GM12875 (cell line): ENCODE results near the gene THBS2.

Experiments
- H3K4me3 ChIP-seq: one replicate; pipeline ENCODE4 v1.5.1; 2011; ENCODE audit warnings: low read depth, low read length, control low read depth
- TF ChIP-seq, protein P1 (sequence below): IDR thresholded peaks from 2 replicates; pipeline ENCODE4 v1.5.1; 2011; ENCODE audit warnings: low read depth, mild to moderate bottlenecking, control low read depth, inconsistent platforms, low read length, moderate library complexity, borderline replicate concordance; ENCODE audit not compliant: insufficient read depth

THBS2 gene

DNA sequence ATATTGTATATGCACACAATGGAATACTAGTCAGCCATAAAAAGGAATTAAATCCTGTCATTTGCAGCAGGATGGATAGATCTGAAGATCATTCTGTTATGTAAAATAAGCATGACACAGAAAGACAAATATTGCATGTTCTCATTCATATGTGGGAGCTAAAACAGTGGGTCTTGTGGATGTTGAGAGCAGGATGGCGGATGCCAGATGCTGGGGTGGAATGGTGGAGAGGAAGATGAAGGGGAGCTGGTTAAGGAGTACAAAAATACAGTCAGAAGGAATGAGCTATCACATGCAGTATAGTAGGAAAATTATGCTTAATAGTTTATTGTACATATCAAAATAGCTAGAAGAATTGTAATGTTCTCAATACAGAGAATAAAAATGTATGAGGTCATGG is 41.8 kb downstream of the THBS2 start:
- TF ChIP-seq, protein P1, sequence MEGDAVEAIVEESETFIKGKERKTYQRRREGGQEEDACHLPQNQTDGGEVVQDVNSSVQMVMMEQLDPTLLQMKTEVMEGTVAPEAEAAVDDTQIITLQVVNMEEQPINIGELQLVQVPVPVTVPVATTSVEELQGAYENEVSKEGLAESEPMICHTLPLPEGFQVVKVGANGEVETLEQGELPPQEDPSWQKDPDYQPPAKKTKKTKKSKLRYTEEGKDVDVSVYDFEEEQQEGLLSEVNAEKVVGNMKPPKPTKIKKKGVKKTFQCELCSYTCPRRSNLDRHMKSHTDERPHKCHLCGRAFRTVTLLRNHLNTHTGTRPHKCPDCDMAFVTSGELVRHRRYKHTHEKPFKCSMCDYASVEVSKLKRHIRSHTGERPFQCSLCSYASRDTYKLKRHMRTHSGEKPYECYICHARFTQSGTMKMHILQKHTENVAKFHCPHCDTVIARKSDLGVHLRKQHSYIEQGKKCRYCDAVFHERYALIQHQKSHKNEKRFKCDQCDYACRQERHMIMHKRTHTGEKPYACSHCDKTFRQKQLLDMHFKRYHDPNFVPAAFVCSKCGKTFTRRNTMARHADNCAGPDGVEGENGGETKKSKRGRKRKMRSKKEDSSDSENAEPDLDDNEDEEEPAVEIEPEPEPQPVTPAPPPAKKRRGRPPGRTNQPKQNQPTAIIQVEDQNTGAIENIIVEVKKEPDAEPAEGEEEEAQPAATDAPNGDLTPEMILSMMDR = no peak
- no peak overlapping the region for H3K4me3 ChIP-seq

DNA sequence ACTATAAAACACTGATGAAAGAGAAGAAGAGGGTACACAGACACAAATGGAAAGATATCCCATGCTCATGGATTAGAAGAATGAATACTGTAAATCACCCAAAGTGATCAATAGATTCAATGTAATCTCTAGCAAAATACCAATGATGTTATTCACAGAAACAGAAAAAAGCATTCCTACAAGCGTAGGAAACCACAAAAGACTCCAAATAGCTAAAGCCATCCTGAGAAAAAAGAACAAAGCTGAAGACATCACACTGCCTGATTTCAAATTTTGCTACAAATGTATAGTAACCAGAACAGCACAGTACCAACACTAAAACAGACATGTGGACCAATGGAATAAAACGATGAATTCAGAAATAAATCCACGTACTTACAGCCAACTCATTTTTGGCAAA is 43.0 kb downstream of the THBS2 start:
- H3K4me3 ChIP-seq = no peak overlapping the region
- TF ChIP-seq, protein P1 = no peak

DNA sequence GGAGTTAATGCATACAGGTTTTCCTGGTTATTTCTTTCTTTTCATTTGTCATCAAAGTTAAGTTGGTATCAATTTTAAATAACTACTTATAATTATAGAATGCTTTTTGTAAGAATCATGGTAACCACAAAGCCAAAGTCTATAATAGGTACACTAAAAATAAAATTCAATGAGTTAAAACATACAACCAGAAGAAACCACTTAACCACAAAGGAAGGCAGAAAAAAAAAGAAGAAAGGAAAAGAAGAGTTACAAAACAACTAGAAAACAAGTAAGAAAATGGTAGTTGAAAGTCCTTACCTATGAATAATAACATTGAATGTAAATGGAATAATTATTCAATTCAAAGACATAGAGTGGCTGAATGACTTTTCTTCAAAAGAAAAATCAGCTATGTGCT is 45.6 kb downstream of the THBS2 start:
- H3K4me3 ChIP-seq = no peak overlapping the region
- TF ChIP-seq, protein P1 = no peak

DNA sequence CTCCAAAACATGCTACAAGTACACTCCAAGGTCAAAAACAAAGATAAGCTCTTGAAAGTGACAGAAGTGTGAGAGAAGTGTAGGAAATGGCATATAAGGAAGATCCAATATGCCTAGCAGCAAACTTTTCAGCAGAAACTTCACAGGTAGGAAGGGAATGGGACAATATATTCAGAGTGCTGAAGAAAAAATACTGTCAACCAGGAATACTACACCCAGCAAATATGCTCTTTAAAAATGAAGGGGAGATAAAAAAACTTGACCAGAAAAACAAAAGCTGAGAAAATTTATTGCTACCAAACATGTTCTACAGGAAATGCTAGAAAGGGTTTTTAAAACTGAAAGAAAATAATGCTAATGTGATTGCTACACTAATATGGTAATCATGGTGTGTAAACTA is 46.2 kb downstream of the THBS2 start:
- TF ChIP-seq, protein P1 = no peak
- no peak overlapping the region for H3K4me3 ChIP-seq

DNA sequence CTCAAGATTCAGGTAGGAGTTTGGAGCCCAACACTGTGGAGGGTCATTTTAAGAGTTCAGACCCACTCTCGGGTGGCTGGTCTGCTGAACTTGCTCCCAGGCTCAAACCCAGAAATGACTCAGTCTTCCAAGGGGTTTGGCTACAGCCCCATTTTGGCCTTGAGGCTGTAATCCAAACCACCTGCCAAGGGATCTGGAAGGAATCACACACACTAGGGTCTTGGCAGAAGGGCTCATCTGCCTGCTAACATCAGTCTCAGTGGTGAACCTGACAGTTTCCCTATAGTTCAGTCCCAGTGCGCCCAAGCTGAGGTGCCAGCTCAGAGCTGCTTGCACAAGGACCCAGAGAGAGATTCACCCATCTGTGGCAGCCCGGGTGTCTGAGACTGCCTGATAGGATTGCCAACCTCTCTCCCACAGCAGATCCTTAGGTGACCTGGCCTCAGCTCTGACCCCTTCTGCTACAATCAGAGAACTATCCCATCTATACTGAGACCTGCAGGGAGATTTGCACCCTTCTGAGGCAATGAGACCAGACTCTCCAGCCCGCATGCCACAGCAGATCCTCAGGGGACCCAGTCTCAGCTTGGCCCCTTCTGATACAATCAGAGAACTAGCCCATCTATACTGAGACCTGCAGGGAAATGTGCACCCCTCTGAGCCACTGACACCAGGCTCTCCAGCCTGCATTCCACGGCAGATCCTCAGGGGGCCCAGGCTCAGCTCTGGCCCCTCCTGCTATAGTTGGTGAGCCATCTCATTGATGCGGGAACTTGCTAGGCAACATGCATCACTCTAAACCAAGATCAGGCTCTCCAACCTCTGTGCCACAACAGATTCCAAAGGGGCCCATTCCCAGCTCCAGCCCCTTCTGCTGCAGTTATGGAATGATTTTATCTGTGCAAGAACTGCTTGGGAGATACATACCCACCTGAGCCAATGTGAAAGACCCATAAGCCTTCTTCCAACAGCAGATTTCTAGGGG is 48.2 kb downstream of the THBS2 start:
- H3K4me3 ChIP-seq = no peak overlapping the region

DNA sequence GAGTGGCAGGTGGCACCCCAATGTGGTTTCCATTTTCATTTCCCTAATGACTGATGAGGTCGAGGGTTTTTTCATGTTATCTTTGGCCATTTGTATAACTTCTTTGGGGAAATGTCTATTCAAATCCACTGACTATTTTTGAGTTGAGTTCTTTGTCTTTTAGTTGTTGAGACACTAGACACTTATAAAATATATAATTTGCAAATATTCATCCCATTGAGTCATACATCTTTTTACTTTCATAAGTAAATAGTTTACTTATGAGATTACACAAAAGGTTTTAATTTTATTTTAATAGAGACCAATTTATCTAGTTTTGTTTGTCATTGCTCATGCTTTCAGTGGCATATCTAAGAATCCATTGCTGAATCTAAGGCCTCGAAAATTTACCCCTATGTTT is 49.5 kb downstream of the THBS2 start:
- H3K4me3 ChIP-seq = no peak overlapping the region
- TF ChIP-seq, protein P1 = no peak

More for the DNA sequence above, 48.2 kb downstream of the THBS2 start:
- TF ChIP-seq, protein P1 = no peak

DNA sequence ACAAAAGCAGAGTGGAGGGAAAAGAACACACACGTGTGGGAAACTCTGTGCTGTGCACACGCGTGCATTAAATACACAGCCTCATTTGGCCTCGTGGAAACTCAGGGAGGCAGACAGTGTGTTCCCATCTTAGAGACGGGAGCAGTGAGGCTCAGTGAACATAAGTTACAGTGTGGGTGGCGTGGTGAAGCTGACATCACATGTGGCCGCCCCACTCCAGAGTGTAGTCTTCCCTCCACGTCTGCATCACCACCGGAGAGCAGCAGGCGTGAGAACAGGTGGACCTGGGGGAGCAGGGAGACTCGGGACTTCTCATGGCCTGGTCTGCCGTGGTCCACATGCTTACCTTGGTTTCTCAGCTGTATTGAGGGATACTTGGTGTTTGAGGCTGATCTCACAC is 51.7 kb downstream of the THBS2 start:
- H3K4me3 ChIP-seq = no peak overlapping the region
- TF ChIP-seq, protein P1 = no peak
